Measurements from ENCODE around the gene KIZ.

KIZ gene

DNA sequence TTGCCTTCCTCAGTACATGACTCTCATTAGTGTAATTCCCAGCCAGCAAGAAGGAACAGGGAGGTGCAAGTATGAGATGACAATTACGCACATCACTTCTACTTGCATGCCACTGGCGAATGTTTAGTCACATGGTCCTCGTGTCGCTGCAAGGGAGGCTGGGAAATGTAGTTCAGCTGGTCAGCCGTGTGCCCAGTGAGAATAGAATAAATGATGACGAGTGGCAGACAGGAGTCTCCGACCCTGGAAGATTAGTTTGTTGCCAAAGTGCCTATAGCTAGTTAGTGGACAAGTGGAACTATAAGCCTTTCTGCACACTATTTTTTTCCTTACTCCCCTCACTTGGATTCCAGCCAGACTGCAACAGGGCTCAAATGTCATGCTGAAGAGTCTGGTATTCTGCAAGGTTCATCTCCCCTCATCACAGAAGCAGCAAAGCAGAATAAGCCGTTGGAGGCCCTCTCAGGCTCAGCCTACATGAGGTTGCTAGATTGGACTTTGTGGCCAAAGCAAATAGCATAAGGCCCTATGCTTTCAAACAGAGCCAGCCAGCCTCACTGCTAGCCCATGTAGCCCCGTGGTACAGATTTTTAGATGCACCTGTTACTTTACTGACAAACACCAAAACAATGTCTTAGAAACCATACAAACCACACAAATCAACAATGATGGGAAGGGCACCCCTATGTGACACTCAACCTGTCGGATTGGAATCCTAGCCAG lies 29.4 kb upstream of the KIZ start:
- TF ChIP-seq, protein P1, sequence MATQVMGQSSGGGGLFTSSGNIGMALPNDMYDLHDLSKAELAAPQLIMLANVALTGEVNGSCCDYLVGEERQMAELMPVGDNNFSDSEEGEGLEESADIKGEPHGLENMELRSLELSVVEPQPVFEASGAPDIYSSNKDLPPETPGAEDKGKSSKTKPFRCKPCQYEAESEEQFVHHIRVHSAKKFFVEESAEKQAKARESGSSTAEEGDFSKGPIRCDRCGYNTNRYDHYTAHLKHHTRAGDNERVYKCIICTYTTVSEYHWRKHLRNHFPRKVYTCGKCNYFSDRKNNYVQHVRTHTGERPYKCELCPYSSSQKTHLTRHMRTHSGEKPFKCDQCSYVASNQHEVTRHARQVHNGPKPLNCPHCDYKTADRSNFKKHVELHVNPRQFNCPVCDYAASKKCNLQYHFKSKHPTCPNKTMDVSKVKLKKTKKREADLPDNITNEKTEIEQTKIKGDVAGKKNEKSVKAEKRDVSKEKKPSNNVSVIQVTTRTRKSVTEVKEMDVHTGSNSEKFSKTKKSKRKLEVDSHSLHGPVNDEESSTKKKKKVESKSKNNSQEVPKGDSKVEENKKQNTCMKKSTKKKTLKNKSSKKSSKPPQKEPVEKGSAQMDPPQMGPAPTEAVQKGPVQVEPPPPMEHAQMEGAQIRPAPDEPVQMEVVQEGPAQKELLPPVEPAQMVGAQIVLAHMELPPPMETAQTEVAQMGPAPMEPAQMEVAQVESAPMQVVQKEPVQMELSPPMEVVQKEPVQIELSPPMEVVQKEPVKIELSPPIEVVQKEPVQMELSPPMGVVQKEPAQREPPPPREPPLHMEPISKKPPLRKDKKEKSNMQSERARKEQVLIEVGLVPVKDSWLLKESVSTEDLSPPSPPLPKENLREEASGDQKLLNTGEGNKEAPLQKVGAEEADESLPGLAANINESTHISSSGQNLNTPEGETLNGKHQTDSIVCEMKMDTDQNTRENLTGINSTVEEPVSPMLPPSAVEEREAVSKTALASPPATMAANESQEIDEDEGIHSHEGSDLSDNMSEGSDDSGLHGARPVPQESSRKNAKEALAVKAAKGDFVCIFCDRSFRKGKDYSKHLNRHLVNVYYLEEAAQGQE (IDR thresholded peaks at IDR 0.05; ENCODE audit: insufficient read depth in 1 of 2, low read depth in 2 of 2, low read length in 2 of 2): no peak
- TF ChIP-seq TAF1 (IDR thresholded peaks at IDR 0.05; ENCODE audit: borderline replicate concordance, insufficient read depth, low read length) (no peak), SIN3A (IDR thresholded peaks at IDR 0.05; ENCODE audit: borderline replicate concordance, insufficient read depth, low read length) (no peak), FOXP2 (optimal IDR thresholded peaks at IDR 0.05; ENCODE audit: borderline replicate concordance, extremely low read depth, extremely low read length, insufficient read depth) (no peak), POLR2AphosphoS5 (IDR thresholded peaks at IDR 0.05; ENCODE audit: low read depth, low read length) (no peak)

DNA sequence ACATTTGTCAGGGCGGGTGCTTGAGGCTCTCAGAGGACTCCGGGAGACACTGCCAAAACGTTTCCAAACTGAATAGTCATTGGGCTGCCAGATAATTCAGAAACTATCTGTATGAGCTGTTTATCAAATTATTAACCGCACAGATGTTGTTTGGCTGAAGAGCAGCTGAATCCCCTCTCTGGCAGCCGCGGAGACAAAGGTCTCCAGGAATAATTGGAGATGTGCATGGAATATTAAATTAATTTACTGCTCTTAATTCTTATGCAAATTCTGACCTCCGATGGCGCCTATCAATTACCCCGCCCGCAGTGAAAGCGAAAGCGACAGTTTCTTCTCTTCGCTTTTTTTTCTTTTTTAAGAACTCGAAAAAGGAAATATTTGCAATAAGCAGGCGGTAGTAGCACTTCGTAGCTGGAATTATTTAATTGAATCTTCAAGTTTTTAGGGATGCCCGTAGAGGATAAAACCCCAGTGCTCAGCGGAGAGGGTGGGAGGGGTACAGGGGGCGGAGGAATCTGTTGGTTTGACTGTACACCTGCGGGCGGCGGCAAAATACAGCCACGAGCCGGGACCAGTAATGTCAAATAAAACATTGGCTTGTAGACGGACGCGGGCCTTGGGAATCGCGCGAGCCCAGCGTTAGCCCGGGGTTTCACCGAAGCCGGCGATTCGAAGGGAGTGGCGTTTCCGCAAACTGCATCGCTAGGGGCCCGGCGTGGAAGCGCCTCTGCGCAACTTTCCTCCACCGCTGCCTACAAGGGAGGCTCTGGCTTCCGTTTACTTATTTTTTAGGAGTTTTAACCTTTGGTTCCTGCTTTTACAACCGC lies 25.9 kb upstream of the KIZ start:
- TF ChIP-seq, protein P1 (IDR thresholded peaks at IDR 0.05; ENCODE audit: insufficient read depth in 1 of 2, low read depth in 2 of 2, low read length in 2 of 2): no peak
- TF ChIP-seq POLR2AphosphoS5 (IDR thresholded peaks at IDR 0.05; ENCODE audit: low read depth, low read length) (no peak), TAF1 (IDR thresholded peaks at IDR 0.05; ENCODE audit: borderline replicate concordance, insufficient read depth, low read length) (no peak), FOXP2 (optimal IDR thresholded peaks at IDR 0.05; ENCODE audit: borderline replicate concordance, extremely low read depth, extremely low read length, insufficient read depth) (no peak), SIN3A (IDR thresholded peaks at IDR 0.05; ENCODE audit: borderline replicate concordance, insufficient read depth, low read length) (no peak)

GRCh38 chr20:21100578-21101452 lies 25.1 kb upstream of the KIZ start:
- TF ChIP-seq SIN3A (IDR thresholded peaks at IDR 0.05; ENCODE audit: borderline replicate concordance, insufficient read depth, low read length) (no peak), POLR2AphosphoS5 (IDR thresholded peaks at IDR 0.05; ENCODE audit: low read depth, low read length) (no peak), TAF1 (IDR thresholded peaks at IDR 0.05; ENCODE audit: borderline replicate concordance, insufficient read depth, low read length) (no peak), FOXP2 (optimal IDR thresholded peaks at IDR 0.05; ENCODE audit: borderline replicate concordance, extremely low read depth, extremely low read length, insufficient read depth) (no peak)
- TF ChIP-seq, protein P1 (IDR thresholded peaks at IDR 0.05; ENCODE audit: insufficient read depth in 1 of 2, low read depth in 2 of 2, low read length in 2 of 2): no peak

GRCh38 chr20:21101453-21101931 lies 24.4 kb upstream of the KIZ start:
- TF ChIP-seq POLR2AphosphoS5 (IDR thresholded peaks at IDR 0.05; ENCODE audit: low read depth, low read length) (no peak), TAF1 (IDR thresholded peaks at IDR 0.05; ENCODE audit: borderline replicate concordance, insufficient read depth, low read length) (no peak), FOXP2 (optimal IDR thresholded peaks at IDR 0.05; ENCODE audit: borderline replicate concordance, extremely low read depth, extremely low read length, insufficient read depth) (no peak), SIN3A (IDR thresholded peaks at IDR 0.05; ENCODE audit: borderline replicate concordance, insufficient read depth, low read length) (no peak)
- TF ChIP-seq, protein P1 (IDR thresholded peaks at IDR 0.05; ENCODE audit: insufficient read depth in 1 of 2, low read depth in 2 of 2, low read length in 2 of 2): no peak

Data from PFSK-1 (cell line).